ENCODE measurements around the gene HEG1. TPM values are rescaled to one million over a fixed set of nuclear protein-coding genes. Genes with fewer than 3 reads are reported as not detected.

Gene HEG1
- total RNA-seq, 1 experiment from 2014 or later = 1.2 TPM

DNA sequence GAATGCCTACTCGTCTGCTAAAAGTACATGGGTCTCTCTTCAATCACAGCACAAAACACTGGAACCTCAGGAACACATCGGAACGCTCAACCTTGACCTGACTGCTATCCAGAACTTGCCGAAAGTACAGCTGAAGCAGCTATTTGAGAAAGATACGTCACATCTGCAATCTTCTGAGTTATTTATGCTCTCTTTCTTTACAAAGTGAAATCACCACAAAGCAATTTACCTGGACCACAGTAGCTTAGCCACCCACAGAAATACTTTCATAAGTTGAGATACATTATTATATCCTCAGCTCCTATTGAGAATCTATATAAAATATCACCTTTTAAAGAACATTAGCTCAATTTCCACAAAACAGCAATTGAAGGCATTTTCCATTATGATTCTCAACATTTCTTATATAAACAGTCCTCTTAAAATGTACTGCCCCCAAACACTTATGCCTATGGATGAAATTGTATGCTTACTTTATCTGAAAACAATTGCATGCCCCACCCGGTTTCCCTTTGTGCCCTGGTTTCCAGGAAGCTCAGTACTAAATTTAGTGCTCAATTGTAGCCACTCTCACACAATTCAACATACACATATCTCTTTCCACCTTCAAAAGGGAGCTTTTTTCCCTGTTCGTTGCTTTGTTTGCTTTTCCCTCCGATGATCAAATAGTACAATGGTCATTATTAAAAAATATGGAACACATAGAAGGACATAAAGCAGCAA, 31.8 kb downstream of the HEG1 start:
- POLR2A ChIA-PET (ENCODE audit: unreplicated experiment) = no interaction called here
- Histone ChIP-seq H3K27ac (ENCODE audit: low read length) (no peak overlapping the region), H3K4me1 (ENCODE audit: insufficient read depth, low read length) (no peaks in the 10 kb centered on the region), H3K9ac (ENCODE audit: low read length) (no peak overlapping the region), H2AFZ (ENCODE audit: low read length) (no peak overlapping the region), H3K9me3 (ENCODE audit: low read length) (no peaks in the 10 kb centered on the region), H3K79me2 (ENCODE audit: low read length) (no peaks in the 10 kb centered on the region), H3K4me2 (ENCODE audit: low read length) (no peak overlapping the region), H3K27me3 (ENCODE audit: low read length) (no peaks in the 10 kb centered on the region), H4K20me1 (ENCODE audit: low read length) (no peaks in the 10 kb centered on the region), H3K4me3 (ENCODE audit: low read length) (no peak overlapping the region), H3F3A (ENCODE audit: low read length, unreplicated experiment) (no peaks in the 10 kb centered on the region), H3K36me3 (ENCODE audit: low read depth, low read length) (no peaks in the 10 kb centered on the region), H3K9me2 (replicated peaks; ENCODE audit: low read length) (no peaks in the 10 kb centered on the region)
- no TSS peak for BruUV-seq (replicated peaks)
- DNase-seq (no peak), ATAC-seq (no peak)
- CTCF ChIA-PET = no interaction called here
- intact Hi-C loops (cut with micrococcal nuclease) = no loop called here
- TF ChIP-seq EZH2phosphoT487 (IDR thresholded peaks at IDR 0.05; ENCODE audit: borderline replicate concordance, low read length) (no peak), CTCF (conservative IDR thresholded peaks at IDR 0.05; ENCODE audit: low read depth, low read length) (no peak), EZH2 (IDR thresholded peaks at IDR 0.05; ENCODE audit: low read length, unreplicated experiment) (no peak)

- TF ChIP-seq EZH2 (IDR thresholded peaks at IDR 0.05; ENCODE audit: low read length, unreplicated experiment) = no peak
- TF ChIP-seq EZH2phosphoT487 (IDR thresholded peaks at IDR 0.05; ENCODE audit: borderline replicate concordance, low read length) = no peak
- no peak for TF ChIP-seq CTCF (conservative IDR thresholded peaks at IDR 0.05; ENCODE audit: low read depth, low read length)
- intact Hi-C loops (cut with micrococcal nuclease) = no loop called here
- Histone ChIP-seq H3K9ac (ENCODE audit: low read length) (no peak overlapping the region), H3K4me3 (ENCODE audit: low read length) (no peak overlapping the region), H3F3A (ENCODE audit: low read length, unreplicated experiment) (no peaks in the 10 kb centered on the region), H3K4me2 (ENCODE audit: low read length) (no peak overlapping the region), H3K9me3 (ENCODE audit: low read length) (no peaks in the 10 kb centered on the region), H2AFZ (ENCODE audit: low read length) (no peak overlapping the region), H3K9me2 (replicated peaks; ENCODE audit: low read length) (no peaks in the 10 kb centered on the region), H3K79me2 (ENCODE audit: low read length) (no peaks in the 10 kb centered on the region), H3K27me3 (ENCODE audit: low read length) (no peaks in the 10 kb centered on the region), H4K20me1 (ENCODE audit: low read length) (no peaks in the 10 kb centered on the region), H3K4me1 (ENCODE audit: insufficient read depth, low read length) (no peaks in the 10 kb centered on the region), H3K36me3 (ENCODE audit: low read depth, low read length) (no peaks in the 10 kb centered on the region), H3K27ac (ENCODE audit: low read length) (no peak overlapping the region)
- BruUV-seq (replicated peaks) = no TSS peak
- DNase-seq (no peak), ATAC-seq (no peak)
- CTCF ChIA-PET = no interaction called here
- POLR2A ChIA-PET (ENCODE audit: unreplicated experiment) = no interaction called here
Observed at GRCh38 chr3:125022206-125022605, 33.6 kb downstream of the HEG1 start.

- H3K36me3 ChIP-seq (ENCODE audit: low read depth, low read length) = no peaks in the 10 kb centered on the region
- no peaks in the 10 kb centered on the region for H3K9me2 ChIP-seq (replicated peaks; ENCODE audit: low read length)
- no peaks in the 10 kb centered on the region for H3K4me1 ChIP-seq (ENCODE audit: insufficient read depth, low read length)
- no peaks in the 10 kb centered on the region for H3K27me3 ChIP-seq (ENCODE audit: low read length)
- H3K79me2 ChIP-seq (ENCODE audit: low read length) = no peaks in the 10 kb centered on the region
- H3F3A ChIP-seq (ENCODE audit: low read length, unreplicated experiment) = no peaks in the 10 kb centered on the region
- no peaks in the 10 kb centered on the region for H3K9me3 ChIP-seq (ENCODE audit: low read length)
- no TSS peak for BruUV-seq (replicated peaks)
- POLR2A ChIA-PET (ENCODE audit: unreplicated experiment) = no interaction called here
- CTCF ChIA-PET = no interaction called here
- TF ChIP-seq EZH2phosphoT487 (IDR thresholded peaks at IDR 0.05; ENCODE audit: borderline replicate concordance, low read length) (no peak), EZH2 (IDR thresholded peaks at IDR 0.05; ENCODE audit: low read length, unreplicated experiment) (no peak), CTCF (conservative IDR thresholded peaks at IDR 0.05; ENCODE audit: low read depth, low read length) (no peak)
- H4K20me1 ChIP-seq (ENCODE audit: low read length) = no peaks in the 10 kb centered on the region
- H3K4me2 ChIP-seq (ENCODE audit: low read length) = no peak overlapping the region
- no peak overlapping the region for H2AFZ ChIP-seq (ENCODE audit: low read length)
- no peak overlapping the region for H3K27ac ChIP-seq (ENCODE audit: low read length)
- no peak overlapping the region for H3K9ac ChIP-seq (ENCODE audit: low read length)
- ATAC-seq = no peak
- no peak for DNase-seq
- no peak overlapping the region for H3K4me3 ChIP-seq (ENCODE audit: low read length)
- intact Hi-C loops (cut with micrococcal nuclease) = no loop called here
Observed at GRCh38 chr3:125019271-125019670, 36.5 kb downstream of the HEG1 start.
